Activated CD4-positive, alpha-beta T cell treated with anti-CD3 and anti-CD28 coated beads for 4 hours (primary cell): ENCODE data around the gene SYT12.

ENCODE experiments used
- DNase-seq, 2 donors: peaks; one replicate each; pipeline ENCODE4 v3.0.0-alpha.2; 2020

Gene SYT12

DNA sequence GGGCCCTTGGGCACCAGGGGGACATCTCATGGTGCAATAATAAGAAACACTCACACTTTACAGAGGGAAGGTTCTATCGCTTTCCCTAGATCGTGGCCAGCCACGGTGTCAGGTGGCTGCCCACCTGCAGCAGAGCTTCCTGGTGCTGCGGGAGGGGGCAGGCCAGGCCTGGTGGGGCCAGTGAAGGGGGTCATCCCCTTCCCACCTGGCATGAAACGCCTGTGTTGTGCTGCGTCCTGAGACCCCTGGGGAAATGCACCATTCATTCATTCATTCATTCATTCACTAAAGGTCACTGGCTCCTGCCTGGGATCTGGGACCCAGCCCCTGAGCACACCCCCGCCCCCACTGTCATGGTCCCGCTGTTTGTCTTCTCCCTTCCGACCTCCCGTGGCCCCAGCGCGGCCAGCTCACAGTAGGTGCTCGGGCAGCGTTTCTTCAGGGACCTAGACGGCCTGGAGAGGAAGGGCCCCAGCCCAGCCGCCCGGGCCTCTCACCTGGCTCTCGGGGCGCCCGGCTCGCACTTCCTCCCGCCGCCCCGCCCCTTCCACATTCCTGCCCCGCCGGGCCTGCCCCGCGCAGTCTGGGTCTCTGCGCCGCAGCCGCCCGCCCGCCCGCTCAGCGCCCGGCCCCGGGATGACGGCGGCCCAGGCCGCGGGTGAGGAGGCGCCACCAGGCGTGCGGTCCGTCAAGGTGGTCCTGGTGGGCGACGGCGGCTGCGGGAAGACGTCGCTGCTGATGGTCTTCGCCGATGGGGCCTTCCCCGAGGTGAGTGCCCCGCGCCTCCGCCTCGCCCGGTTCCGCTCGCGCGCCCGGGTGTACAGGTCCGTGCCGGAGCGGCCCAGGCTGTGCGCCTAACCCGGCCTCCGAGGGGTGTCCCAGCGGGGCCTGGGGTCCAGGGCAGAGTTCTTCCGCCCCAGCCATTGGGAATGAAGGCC lies 33.6 kb downstream of the SYT12 start, which contains the start of gene RHOD:
RHOD (plus strand) TSS at position 581 of the 938 bp plus-strand sequence; CDS start at position 637, 56 bp downstream.
- peak; percentile 21 to 29 for DNase-seq

DNA sequence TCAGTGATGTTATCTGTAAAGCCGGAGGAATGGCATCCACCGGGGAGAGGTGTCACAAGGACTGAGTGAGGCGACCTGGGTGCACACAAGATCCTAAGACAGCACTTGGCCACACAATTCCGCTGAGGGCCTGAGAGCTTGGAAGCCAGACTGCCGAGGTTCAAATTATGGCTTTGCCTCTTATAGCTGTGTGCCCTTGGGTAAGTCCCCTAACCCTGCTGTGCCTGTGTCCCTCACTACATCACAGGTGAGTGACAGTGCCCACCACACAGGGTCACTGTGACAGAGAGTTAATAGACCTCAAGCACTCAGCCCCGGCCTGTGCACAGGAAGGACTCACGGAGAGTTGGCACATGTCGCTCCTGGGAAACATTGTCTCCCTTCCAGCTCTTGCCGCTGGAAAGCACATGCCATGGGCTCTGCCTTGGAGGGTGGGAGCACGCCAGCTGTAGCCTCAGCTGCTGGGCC lies 34.3 kb downstream of the SYT12 start:
- DNase-seq, result no peak

DNA sequence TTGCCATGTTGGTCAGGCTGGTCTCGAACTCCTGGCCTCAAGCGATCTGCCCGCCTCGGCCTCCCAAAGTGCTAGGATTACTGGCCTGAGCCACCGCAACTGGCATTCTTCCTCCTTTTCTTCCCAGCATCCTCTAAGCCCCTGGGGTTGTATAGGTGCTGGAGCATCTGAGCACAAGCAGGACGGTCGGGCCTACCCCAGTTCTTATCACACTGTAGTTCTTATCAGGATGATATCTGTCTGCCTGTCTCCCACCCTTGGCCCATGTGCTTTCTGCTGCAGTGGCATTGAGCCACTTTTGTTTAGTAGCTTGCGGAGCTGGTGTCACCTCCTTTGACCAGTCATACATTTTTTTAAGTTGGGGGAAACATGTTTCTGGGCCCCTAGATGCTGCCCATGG lies 35.6 kb downstream of the SYT12 start:
- no peak for DNase-seq

DNA sequence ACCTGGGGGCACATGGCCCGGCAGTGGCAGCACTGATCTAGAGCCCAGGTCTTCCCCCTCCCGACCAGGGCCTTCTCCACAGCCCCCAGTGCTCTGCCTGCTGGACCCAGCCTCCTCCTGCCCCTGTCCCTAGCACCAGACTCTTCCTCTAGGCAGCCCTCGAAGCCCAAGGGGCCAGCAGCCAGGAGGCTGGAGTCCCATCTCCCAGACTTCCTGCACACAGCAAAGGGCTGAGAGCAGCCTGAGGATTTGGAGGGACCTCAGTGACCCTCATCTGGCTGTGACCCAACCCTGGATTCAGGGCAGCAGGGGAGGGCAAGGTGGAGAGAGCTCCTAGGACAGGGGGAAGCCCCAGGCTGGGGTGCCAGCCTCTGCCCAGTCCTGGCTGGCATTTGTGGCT lies 36.7 kb downstream of the SYT12 start:
- no peak for DNase-seq

DNA sequence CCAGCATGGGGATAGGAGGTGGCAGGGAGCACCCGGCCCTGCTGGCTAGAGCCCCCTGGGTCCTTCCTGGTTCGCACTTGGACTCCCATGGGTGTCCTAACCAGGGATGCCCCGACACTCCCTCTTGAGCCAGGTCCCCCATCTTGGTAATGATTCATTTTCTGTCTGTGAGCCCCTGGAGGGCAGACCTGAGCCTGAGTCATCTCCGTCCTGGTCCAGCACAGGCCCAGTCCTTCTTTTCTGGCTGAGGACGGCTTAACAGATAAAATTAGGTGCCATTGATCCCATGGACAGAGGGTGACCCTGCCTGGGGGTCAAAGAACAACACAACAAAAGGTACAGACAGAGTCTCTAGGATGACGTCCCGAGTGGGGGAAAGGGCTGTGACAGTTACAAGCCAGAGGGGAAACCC lies 37.2 kb downstream of the SYT12 start:
- DNase-seq, result no peak

DNA sequence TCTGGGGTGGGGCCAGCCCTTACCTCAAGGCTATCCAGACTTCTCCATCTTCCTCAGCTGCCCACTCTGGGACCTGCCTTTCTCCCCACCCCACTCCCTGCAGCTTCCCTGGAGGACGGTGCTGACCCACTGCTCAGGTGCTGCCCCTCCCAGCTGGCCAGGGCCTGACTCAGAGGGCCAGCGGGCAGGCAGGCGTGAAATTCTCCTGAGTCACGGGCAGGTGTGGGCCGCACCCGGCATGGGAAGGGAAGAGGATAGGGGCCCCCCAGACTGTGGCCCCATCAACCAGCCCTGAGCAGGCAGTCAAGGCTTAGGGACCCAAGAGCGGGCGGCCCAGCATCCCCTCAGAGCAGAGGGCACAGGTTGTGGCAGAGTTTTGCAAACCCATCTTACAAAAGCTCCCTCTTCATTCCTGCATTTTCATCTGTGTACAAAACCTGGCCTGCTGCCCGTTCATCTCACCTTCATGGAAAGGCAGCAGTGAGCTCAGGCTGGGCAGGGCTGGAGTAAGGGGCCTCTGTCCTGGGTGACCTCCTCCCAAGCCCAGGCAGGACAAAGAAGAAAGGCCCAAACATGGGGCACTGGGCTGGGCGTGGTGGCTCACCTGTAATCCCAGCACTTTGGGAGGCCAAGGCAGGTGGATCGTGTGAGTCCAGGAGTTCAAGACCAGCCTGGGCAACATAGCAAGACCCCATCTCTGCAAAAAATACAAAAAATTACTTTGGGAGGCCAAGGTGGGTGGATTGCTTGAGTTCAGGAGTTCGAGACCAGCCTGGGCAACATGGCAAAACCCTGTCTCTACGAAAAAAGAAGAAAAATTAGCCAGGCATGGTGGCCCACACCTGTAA lies 39.8 kb downstream of the SYT12 start:
- DNase-seq, result no peak

DNA sequence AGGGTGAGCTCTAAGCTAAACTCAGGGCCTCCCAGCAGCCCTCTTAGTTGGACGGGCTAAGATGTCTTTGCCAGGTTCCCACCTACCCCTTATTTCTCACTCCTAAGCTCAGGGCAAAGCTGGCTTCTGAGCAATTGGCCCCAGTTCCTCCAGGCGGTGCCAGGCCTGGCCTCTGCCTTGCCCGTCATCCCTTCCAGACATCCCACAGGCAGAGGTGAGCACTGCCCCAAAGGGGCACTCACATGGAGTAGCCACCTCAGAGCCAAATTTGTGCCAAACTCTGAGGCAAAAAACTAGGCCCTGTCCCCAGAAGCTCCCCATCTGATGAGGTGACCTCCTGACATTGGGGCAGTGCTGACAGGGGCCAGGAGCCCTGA lies 43.4 kb downstream of the SYT12 start:
- no peak for DNase-seq

DNA sequence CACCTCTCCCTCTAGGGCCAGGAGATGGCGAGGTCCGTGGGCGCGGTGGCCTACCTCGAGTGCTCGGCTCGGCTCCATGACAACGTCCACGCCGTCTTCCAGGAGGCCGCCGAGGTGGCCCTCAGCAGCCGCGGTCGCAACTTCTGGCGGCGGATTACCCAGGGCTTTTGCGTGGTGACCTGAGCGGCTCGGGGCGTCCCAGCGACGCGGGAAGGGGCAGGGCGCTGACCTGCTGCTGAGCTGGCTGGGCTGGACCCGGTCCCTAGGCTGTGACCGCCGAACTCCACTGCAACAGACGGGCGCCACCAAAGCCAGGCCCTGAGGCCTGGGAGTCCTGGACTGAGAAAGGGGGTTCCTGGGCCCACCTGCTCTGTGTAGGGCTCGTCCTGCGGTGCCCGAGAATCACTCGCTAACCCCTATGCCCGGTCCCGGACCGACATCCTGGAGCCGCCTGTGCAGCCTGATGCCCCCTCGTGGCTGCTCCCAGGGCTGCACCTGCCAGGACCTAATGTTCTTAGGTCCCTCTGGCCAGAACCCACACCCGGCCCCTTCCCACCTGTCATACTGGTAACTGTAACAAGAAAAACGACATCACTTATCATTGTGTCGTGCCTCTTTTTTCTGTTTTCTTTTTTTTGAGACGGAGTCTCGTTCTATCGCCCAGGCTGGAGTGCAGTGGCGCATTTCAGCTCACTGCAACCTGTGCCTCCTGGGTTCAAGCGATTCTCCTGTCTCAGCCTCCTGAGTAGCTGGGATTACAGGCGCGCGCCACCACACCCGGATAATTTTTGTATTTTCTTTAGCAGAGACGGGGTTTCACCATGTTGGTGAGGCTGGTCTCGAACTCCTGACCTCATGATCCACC lies 48.7 kb downstream of the SYT12 start:
- peak; percentile 63 to 69 for DNase-seq

DNA sequence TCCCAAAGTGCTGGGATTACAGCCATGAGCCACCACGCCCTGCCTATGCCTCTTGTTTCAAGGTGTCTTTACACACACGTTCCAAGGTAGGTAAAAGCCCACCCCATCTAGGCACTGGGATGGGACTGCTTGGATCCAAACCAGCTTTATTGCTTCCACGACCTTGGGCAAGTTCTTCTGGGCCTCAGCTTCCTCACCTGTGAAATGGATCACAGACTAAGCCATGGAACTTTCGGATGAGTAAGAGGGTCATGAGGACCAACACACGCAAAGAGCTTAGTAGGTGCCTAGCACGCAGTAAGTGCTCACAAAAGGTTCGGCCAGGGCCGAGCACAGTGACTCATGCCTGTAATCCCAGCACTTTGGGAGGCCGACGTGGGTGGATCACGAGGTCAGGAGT lies 49.4 kb downstream of the SYT12 start:
- no peak for DNase-seq

DNA sequence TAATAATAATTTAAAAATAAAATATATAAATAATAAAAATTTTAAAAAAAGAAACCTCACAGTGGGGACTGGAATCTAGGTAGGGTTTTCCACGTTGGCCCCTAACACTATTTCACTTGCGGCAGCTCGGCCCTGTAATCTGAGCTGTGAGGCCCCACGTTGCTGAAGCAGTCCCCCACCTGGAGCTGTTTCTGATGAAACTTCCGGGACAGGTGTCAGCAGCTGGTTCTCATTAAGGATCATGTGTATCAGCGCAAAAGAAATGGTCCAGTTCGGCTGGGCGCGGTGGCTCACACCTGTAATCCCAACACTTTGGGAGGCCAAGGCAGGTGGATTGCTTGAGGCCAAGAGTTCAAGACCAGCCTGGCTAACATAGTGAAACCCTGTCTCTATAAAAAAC lies 51.0 kb downstream of the SYT12 start:
- no peak for DNase-seq

DNA sequence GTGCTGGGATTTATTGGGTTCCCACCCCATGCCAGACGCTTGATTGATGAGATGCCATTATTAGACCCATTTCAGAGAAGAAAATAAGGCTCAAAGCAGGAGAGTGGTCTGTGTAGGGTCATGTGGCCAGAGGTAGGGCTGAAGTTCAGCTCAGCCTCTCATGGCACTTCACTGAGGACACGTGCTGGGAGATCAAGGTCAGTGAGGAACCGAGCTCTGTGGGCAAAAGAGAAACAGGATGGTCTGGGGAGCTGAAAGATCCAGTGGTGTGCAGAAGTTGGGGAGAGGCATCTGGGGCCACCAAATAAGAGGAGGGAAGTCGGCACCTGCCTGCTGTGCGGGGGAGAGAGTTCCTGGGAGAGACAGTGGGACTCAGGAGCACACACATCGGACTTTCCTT lies 53.3 kb downstream of the SYT12 start:
- DNase-seq, result no peak

DNA sequence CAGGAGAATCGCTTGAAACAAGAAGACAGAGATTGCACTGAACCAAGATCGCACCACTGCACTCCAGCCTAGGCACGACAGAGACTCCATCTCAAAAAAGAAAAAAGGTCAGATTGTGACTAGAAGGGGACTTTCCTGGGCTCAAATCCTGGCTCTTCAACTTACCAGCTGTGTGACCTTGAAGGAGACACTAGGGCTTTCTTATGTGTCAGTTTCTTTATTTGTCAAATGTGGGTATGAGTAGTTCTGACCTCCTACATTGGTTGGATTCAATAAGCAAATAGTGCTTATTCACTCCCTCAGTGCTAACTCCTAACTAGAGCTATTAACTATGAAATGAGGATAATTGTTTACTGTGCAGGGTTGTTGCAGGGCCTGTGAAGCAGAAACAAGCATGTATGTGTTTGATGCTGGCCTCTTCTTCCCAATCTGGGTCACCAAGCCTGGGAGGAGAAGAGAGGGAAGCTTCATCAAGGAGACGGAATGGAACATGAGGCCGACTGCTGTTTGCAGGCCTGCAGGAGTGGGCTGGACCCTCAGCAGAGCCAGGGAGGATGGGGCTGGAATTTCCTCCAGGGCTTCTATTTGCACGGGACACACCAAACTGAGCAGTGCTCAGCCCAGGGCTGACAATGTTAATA lies 56.3 kb downstream of the SYT12 start:
- DNase-seq, result no peak

DNA sequence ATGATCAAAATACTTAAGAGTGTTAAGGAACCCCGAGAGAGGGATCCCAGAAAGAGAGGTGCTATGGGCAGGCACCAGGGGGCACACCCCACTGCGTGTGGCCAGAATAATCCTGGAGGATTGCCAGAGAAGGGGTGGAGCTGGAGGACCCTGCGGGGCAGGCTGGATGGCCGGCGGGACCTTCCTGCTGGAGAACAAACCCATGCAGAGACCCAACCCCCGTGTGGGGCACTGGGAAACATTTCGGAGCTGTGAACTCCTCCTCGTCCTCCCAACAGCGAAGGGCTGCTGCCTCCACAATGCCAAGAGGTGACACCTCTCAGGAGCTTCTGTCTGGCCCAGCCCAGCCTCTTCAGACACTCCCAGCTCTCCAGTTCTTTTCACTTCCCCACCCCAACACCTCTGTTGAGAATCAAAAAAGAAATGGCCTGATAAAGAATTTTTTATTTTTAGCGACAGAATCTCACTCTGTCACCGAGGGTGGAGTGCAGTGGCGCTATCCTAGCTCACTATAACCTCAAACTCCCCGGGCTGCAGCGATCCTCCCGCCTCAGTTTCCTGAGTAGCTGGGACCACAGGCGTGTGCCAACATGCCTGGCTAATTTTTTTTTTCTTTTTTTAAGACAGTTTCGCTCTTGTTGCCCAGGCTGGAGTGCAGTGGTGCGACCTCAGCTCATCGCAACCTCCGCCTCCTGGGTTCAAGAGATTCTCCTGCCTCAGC lies 59.3 kb downstream of the SYT12 start:
- no peak for DNase-seq

DNA sequence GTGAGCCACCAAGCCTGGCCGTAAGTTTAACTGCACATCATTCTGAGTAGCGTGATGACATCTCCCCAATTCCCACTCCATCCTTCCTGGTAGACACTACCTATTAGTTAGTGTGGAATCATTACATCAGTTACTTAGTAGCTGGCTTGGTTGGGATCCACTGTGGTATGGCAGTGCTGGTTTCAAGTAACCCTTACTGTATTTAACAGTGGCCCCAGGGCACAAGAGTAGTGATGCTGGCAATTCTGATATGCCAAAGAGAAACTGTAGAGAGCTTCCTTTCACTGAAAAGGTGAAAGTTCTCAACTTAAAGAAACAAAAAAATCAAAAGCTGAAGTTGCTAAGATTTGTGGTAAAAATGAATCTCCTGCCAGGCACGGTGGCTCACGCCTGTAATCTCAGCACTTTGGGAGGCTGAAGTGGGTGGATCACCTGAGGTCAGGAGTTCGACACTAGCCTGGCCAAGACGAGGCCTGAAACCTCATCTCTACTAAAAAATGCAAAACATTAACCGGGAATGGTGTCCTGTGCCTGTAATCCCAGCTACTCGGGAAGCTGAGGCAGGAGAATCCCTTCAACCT lies 60.9 kb downstream of the SYT12 start:
- no peak for DNase-seq

DNA sequence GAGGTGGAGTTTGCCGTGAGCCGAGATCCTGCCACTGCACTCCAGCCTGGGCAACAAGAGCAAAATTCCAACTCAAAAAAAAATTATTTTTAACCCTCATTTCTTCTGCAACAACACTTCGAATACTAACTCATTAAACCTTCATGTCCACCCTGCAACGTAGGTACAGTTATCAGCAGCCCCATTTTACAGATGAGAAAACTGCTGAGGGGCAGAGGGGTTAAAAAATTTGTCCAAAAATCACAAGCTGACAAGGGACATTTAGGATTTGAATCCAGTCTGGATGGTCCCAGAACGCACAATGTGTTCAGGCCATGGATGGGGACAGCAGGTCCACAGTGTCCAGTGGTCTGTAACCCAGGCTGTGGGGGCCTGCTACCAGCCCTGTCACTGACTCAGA lies 62.7 kb downstream of the SYT12 start:
- DNase-seq, result no peak

DNA sequence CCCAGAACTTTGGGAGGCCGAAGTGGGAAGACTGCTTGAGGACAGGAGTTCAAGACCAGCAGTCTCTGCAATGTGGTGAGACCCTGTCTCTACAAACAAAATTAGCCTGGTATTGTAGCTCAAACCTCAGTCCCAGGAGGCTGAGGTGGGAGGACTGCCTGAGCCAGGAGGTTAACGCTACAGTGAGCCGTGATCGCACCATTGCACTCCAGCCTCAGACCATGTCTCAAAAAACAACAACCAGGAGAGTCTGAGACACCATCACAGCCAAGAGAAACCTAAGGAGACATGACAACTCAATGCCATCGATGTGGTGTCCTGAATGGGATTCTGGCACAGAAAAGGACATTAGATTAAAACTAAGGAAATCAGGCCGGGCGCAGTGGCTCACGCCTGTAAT lies 67.8 kb downstream of the SYT12 start:
- DNase-seq, result no peak

DNA sequence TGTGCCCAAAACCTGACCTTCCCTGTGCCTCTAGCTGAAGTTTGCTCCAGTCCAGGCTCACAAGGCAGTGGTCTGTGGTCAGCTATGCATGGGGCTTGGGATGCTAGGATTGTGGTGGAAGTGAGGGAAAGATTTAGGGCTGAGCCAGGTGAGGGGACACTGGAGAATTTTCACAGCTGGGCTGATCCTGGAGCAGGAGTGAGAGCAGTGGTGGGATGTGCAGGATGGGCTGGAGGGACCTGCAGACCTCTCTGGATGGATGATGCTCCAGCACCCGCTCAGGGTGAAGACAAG lies 72.2 kb downstream of the SYT12 start:
- DNase-seq, result no peak

DNA sequence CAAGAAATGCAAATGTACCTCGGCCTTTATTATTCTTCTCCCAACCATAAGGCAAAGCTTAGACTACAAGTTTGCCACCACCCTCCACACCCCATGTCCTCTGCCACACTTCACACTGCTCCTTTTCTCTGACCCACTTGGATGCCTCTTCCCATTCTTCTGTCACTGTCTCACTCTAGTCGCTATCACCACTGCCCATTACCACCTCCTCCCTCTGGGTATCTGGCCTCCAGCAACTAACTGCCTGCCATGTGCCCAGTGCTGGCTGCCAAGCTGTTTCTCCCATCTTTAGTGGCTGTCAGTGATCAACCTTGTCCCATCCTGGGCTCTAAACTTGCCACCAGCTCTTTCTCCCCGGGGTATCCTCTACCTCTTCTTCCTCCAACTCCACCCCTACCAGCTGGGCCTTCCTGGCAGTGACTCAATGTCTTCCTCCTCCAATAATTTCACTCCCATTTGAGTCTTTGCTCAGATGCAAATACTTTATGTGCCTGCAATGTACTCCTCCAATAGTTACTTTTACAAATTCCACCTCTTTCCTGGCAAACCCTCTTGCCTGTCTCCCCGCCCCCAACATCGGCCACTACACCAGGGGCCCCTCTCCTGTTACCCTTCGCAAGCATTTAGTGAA lies 76.0 kb downstream of the SYT12 start:
- no peak for DNase-seq

DNA sequence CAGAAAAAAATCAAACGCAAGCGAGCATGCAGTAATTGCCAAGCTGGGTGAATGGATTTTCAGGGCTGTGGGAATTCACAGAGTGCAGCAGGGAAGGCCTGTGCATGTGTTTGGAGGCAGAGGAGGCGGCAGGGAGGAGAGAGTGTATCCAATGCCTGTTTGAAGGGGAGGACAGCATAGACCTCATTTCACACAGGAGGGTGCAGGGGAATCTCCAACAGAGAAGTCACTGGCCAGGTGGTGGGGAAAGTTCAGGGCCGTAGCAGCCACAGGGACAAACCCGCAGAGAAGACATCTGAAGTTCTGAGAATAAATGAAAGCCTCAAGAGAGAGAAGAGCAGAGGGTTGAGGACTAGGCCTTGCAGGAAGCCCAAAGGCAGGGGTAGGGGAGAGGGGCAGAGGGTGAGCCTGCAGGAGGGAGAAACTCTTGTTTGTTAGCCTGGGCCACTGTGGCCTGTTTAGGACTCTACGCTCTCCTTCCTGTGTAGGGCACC lies 76.9 kb downstream of the SYT12 start:
- no peak for DNase-seq
